IMR-90 (cell line): ENCODE measurements around the gene ZSWIM5. TPM values are rescaled to one million over a fixed set of nuclear protein-coding genes. Genes with fewer than 3 reads are reported as not detected.
"Not testable (repeated sequence)": the region's sequence is repeated elsewhere in the genome, so short reads cannot be mapped to it uniquely, and the experiment has no call there.

ENCODE experiments used
- ATAC-seq: fragments of 200-7000 bp; cut with Tn5 transposase; 2 replicates; pipeline ENCODE4 v1.9.1; 2020; ENCODE audit warnings: low read depth, mild to moderate bottlenecking, moderate library complexity
- BruUV-seq: library from RNA; stranded (reverse); fragments of 400-500 nt; replicated peaks from 2 replicates; lab custom pipeline; 2021; lab: Mats Ljungman, UMichigan
- CTCF ChIA-PET: fragments of 300-600 bp; formaldehyde crosslinking; extraction: SDS; loops from one replicate; lab custom pipeline; 2021; ENCODE audit warnings: antibody characterized with exemption; lab: Yijun Ruan, JAX
- POLR2A ChIA-PET: fragments of 300-600 bp; sonication (Branson Sonifier 250); formaldehyde crosslinking; loops from one replicate; lab custom pipeline; 2022; ENCODE audit warnings: antibody characterized with exemption; ENCODE audit not compliant: unreplicated experiment; lab: Charles Lee
- DNase-seq: peaks from one replicate; pipeline ENCODE4 v3.0.0; 2013
- H2AFZ ChIP-seq: replicated peaks from 2 replicates; pipeline ENCODE3; 2013; ENCODE audit warnings: low read length, mild to moderate bottlenecking; ENCODE audit not compliant: poor library complexity
- H2AK5ac ChIP-seq: 2 replicates; pipeline ENCODE4 v1.6.1; 2013; ENCODE audit warnings: low read depth, low read length, inconsistent platforms
- H2AK9ac ChIP-seq: replicated peaks from 2 replicates; pipeline ENCODE3; 2013; ENCODE audit warnings: mild to moderate bottlenecking, low read depth, low read length, moderate library complexity; ENCODE audit not compliant: poor library complexity
- H2BK120ac ChIP-seq: 2 replicates; pipeline ENCODE4 v1.6.1; 2013; ENCODE audit warnings: low read depth, low read length, inconsistent platforms
- H2BK15ac ChIP-seq: 3 replicates; pipeline ENCODE4 v1.6.1; 2013; ENCODE audit warnings: low read depth, low read length, inconsistent platforms
- H2BK20ac ChIP-seq: 2 replicates; pipeline ENCODE4 v1.6.1; 2013; ENCODE audit warnings: low read depth, mild to moderate bottlenecking, inconsistent platforms, low read length, moderate library complexity
- H2BK5ac ChIP-seq: 2 replicates; pipeline ENCODE4 v1.6.1; 2013; ENCODE audit warnings: mild to moderate bottlenecking, low read depth, low read length, inconsistent platforms; ENCODE audit not compliant: poor library complexity, severe bottlenecking
- H3K14ac ChIP-seq: replicated peaks from 2 replicates; pipeline ENCODE4 v1.6.1; 2013; ENCODE audit warnings: low read depth, low read length, inconsistent platforms
- H3K18ac ChIP-seq: 2 replicates; pipeline ENCODE4 v1.6.1; 2013; ENCODE audit warnings: low read depth, low read length, control low read depth
- H3K23ac ChIP-seq: 2 replicates; pipeline ENCODE4 v1.6.1; 2013; ENCODE audit warnings: low read depth, low read length, inconsistent platforms
- H3K27ac ChIP-seq: 2 replicates; pipeline ENCODE4 v1.5.1; 2013; ENCODE audit warnings: mild to moderate bottlenecking, control low read depth, low read length; ENCODE audit not compliant: insufficient read depth
- H3K27me3 ChIP-seq: 2 replicates; pipeline ENCODE4 v1.6.1; 2013; ENCODE audit warnings: low read length; ENCODE audit not compliant: control insufficient read depth, insufficient read depth
- H3K36me3 ChIP-seq: 2 replicates; pipeline ENCODE4 v1.6.1; 2013; ENCODE audit warnings: low read length, mixed read lengths; ENCODE audit not compliant: control insufficient read depth, insufficient read depth
- H3K4ac ChIP-seq: 2 replicates; pipeline ENCODE4 v1.6.1; 2013; ENCODE audit warnings: low read depth, low read length, inconsistent platforms
- H3K4me1 ChIP-seq: 2 replicates; pipeline ENCODE4 v1.6.1; 2013; ENCODE audit warnings: low read length, mixed read lengths; ENCODE audit not compliant: control insufficient read depth, insufficient read depth
- H3K4me2 ChIP-seq: 2 replicates; pipeline ENCODE4 v1.6.1; 2013; ENCODE audit warnings: low read depth, mild to moderate bottlenecking, control low read depth, low read length, moderate library complexity
- H3K4me3 ChIP-seq: 2 replicates; pipeline ENCODE4 v1.5.1; 2013; ENCODE audit warnings: low read depth, mild to moderate bottlenecking, control low read depth, low read length, moderate library complexity; ENCODE audit not compliant: insufficient read depth
- H3K56ac ChIP-seq: 2 replicates; pipeline ENCODE4 v1.6.1; 2013; ENCODE audit warnings: low read length, inconsistent platforms; ENCODE audit not compliant: insufficient read depth; ENCODE audit errors: extremely low read depth
- H3K79me1 ChIP-seq, 2 experiments: 2 replicates each; pipeline ENCODE4 v1.6.1; 2013; ENCODE audit warnings: low read length in 2 of 2, inconsistent platforms in 1 of 2, low read depth in 1 of 2
- H3K9ac ChIP-seq: 2 replicates; pipeline ENCODE4 v1.6.1; 2013; ENCODE audit warnings: low read depth, low read length, control low read depth
- H3K9me1 ChIP-seq: 2 replicates; pipeline ENCODE4 v1.6.1; 2013; ENCODE audit warnings: low read length, inconsistent platforms; ENCODE audit not compliant: insufficient read depth
- H3K9me3 ChIP-seq: 2 replicates; pipeline ENCODE4 v1.6.1; 2013; ENCODE audit warnings: low read length; ENCODE audit not compliant: control insufficient read depth, insufficient read depth
- H4K20me1 ChIP-seq: 2 replicates; pipeline ENCODE4 v1.6.1; 2013; ENCODE audit warnings: low read length, inconsistent platforms; ENCODE audit not compliant: insufficient read depth
- H4K5ac ChIP-seq: 2 replicates; pipeline ENCODE4 v1.6.1; 2013; ENCODE audit warnings: mild to moderate bottlenecking, low read depth, low read length, control low read depth
- H4K8ac ChIP-seq, 2 experiments: 2 replicates each; pipeline ENCODE4 v1.6.1; 2013; ENCODE audit warnings: low read depth in 2 of 2, low read length in 2 of 2, control low read depth in 1 of 2, inconsistent platforms in 1 of 2
- H4K91ac ChIP-seq: 2 replicates; pipeline ENCODE4 v1.6.1; 2013; ENCODE audit warnings: low read depth, low read length, inconsistent platforms; ENCODE audit not compliant: insufficient read depth
- CEBPB ChIP-seq: IDR thresholded peaks from 2 replicates; pipeline ENCODE4 v1.6.1; 2012; ENCODE audit warnings: low read depth, low read length, improper control_type of control experiment
- CHD1 ChIP-seq: IDR thresholded peaks from 2 replicates; pipeline ENCODE4 v1.6.1; 2012; ENCODE audit warnings: low read depth, low read length, improper control_type of control experiment
- FOS ChIP-seq: fragments of 150-350 bp; IDR thresholded peaks from 2 replicates; pipeline ENCODE4 v1.6.1; 2016; ENCODE audit warnings: low read depth, low read length
- MAFK ChIP-seq: IDR thresholded peaks from 2 replicates; pipeline ENCODE4 v1.6.1; 2012; ENCODE audit warnings: low read depth, low read length, improper control_type of control experiment
- POLR2A ChIP-seq: IDR thresholded peaks from 2 replicates; pipeline ENCODE4 v1.6.1; 2012; ENCODE audit warnings: mild to moderate bottlenecking, low read depth, low read length
- USF2 ChIP-seq: fragments of 150-350 bp; IDR thresholded peaks from 2 replicates; pipeline ENCODE4 v1.6.1; 2017; ENCODE audit warnings: mild to moderate bottlenecking, antibody characterized with exemption, low read length, low read depth
- WGBS, 2 experiments: methylation state at CpG; one replicate each; pipeline versions ENCODE4 v1.1.5 to v1.1.7; 2013; ENCODE audit warnings: missing lambda C conversion rate in 2 of 2; ENCODE audit not compliant: insufficient read length in 1 of 2; ENCODE audit errors: extremely low coverage in 2 of 2; 5-methylcytosine and 5-hydroxymethylcytosine counted together
- dilution Hi-C: fragments of 300-500 bp; cut with HindIII; formaldehyde crosslinking; loops from one replicate; pipeline ENCODE4 v1.14.3; 2018; ENCODE audit warnings: low sequenced_read_pairs; ENCODE audit not compliant: unreplicated experiment
- in situ Hi-C: fragments of 300-500 bp; cut with MboI; formaldehyde crosslinking; loops from 3 replicates; pipeline ENCODE4 v1.14.3; 2019; ENCODE audit warnings: low sequenced_read_pairs, inconsistent platforms, mixed read lengths
- intact Hi-C: fragments of 100-400 bp; cut with micrococcal nuclease; formaldehyde crosslinking; loops from 2 replicates; pipeline ENCODE4 v1.10.0; 2022
- polyA plus RNA-seq, 3 experiments: library from polyadenylated mRNA; depleted of rRNA; stranded (reverse); fragments of >200 nt; gene quantifications; 2 replicates each; pipeline ENCODE4 v1.2.3, GENCODE V29; 2012; ENCODE audit warnings: low replicate concordance in 1 of 3
- total RNA-seq: library from RNA; depleted of rRNA; stranded (reverse); fragments of >200 nt; gene quantifications from 2 replicates; pipeline ENCODE4 v1.2.3, GENCODE V29; 2012

The ZSWIM5 gene
- total and polyA plus RNA-seq, 2 of the 4 experiments (the other 2 are of a cell fraction): under 0.01 to 0.03 TPM

- in situ Hi-C loops: no loop called here
- H3K27me3 ChIP-seq: peaks cover 3% of the 10 kb centered on the region
- H2AK5ac ChIP-seq: no peak overlapping the region
- BruUV-seq: no TSS peak
- no peak overlapping the region for H2AFZ ChIP-seq
- H3K9ac ChIP-seq: no peak overlapping the region
- H2BK5ac ChIP-seq: no peak overlapping the region
- H2BK20ac ChIP-seq: no peak overlapping the region
- H4K20me1 ChIP-seq: no peaks in the 10 kb centered on the region
- H4K8ac ChIP-seq: no peak overlapping the region
- CTCF ChIA-PET: no interaction called here
- H3K56ac ChIP-seq: no peak overlapping the region
- intact Hi-C loops: no loop called here
- no peaks in the 10 kb centered on the region for H3K9me1 ChIP-seq
- H3K9me3 ChIP-seq: no peaks in the 10 kb centered on the region
- no peak overlapping the region for H3K4me2 ChIP-seq
- H3K18ac ChIP-seq: no peak overlapping the region
- TF ChIP-seq MAFK (no peak), CHD1 (no peak), USF2 (no peak), FOS (no peak), CEBPB (peak; percentile 26; the same call in 1 of the 2 replicates), POLR2A (no peak)
- H3K79me1 ChIP-seq: no peaks in the 10 kb centered on the region
- H3K27ac ChIP-seq: no peak overlapping the region
- H4K91ac ChIP-seq: no peak overlapping the region
- H3K23ac ChIP-seq: no peak overlapping the region
- no peak overlapping the region for H4K5ac ChIP-seq
- no peak overlapping the region for H2AK9ac ChIP-seq
- no peak overlapping the region for H2BK120ac ChIP-seq
- dilution Hi-C loops: no loop called here
- H3K4me1 ChIP-seq: no peaks in the 10 kb centered on the region
- POLR2A ChIA-PET: no interaction called here
- H2BK15ac ChIP-seq: no peak overlapping the region
- H3K14ac ChIP-seq: no peak overlapping the region
- WGBS, 2 experiments: no CpG with 5 or more reads among the region's 2 CpGs
- H3K4ac ChIP-seq: no peak overlapping the region
- no peak overlapping the region for H3K4me3 ChIP-seq
- no peak for DNase-seq
- ATAC-seq: no peak
- H3K36me3 ChIP-seq: no peaks in the 10 kb centered on the region
Measured at GRCh38 chr1:45095450-45095849, 111.0 kb downstream of the ZSWIM5 start.

- H2BK15ac ChIP-seq, H2AFZ ChIP-seq, H3K4me2 ChIP-seq, H4K5ac ChIP-seq, H3K27me3 ChIP-seq, H2BK20ac ChIP-seq, H2BK5ac ChIP-seq, in situ Hi-C loops, BruUV-seq, H3K4me3 ChIP-seq, intact Hi-C loops, H3K79me1 ChIP-seq, DNase-seq, H3K4ac ChIP-seq, ATAC-seq, H3K9me1 ChIP-seq, H3K14ac ChIP-seq, H3K18ac ChIP-seq, H3K9ac ChIP-seq, H3K56ac ChIP-seq, H3K9me3 ChIP-seq, H4K8ac ChIP-seq, CTCF ChIA-PET, H2AK9ac ChIP-seq, H4K20me1 ChIP-seq, H2BK120ac ChIP-seq, H2AK5ac ChIP-seq, H4K91ac ChIP-seq, H3K36me3 ChIP-seq, H3K23ac ChIP-seq, dilution Hi-C loops, H3K27ac ChIP-seq, POLR2A ChIA-PET, H3K4me1 ChIP-seq: not testable (repeated sequence)
- whole genome bisulfite sequencing, 2 experiments: 100% methylated on average over 1 of the region's 4 CpGs; no CpG with 5 or more reads in 1 of the 2 experiments
Measured at GRCh38 chr1:45094371-45094770, 112.0 kb downstream of the ZSWIM5 start.
